Body of pancreas (tissue), 4 donors: Measurements from ENCODE around the gene ZCCHC3.

Experiments
- POLR2A ChIP-seq, 3 donors: fragments of 450-650 bp; IDR thresholded peaks; one replicate each; pipeline ENCODE4 v1.6.1; 2016; ENCODE audit warnings: antibody characterized with exemption in 3 of 3, mild to moderate bottlenecking in 2 of 3
- TF ChIP-seq, protein P1 (sequence below), 7 experiments: fragments of 450-650 bp in 4 of 7; fragments of 200-600 bp in 3 of 7; sonication (generic) in 3 of 7; IDR thresholded peaks; one replicate each; pipeline ENCODE4 v1.5.1; 2016 to 2019; ENCODE audit warnings: antibody characterized with exemption in 7 of 7

DNA sequence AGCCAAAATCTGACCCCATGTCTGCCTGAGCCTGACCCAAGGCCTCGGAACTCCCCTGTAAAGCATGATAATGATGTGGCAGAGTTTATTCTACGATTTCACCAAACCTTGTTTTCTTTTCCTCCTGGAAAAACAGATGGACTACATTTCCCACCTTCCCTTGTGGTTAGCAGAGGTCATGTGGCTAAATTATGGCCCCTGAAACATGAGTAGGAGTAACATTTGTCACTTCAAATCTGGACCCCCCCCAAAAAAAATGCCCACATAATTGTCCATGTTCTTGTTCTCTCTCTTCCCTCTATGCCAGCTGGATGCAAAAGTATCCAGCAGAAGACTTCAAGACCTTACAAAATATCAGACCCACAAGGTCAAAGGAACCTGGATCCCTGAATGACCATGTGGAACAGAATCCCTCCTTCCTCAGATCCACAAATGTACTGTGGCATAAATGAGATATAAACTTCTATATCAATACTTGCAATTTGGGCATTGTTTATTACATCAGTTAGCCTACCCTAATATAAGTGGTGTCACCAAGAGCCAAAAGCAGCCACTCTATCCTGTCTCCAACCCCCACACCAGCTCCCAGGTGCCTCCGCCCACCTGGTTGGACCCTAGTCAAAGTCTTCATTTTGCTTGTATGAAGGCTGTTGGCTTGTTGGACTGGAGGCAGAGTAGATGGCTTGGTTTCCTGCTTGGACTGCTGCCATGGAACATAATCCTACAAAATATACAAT, 8.2 kb upstream of the ZCCHC3 start:
- TF ChIP-seq POLR2A (IDR thresholded peaks at IDR 0.05): no peak
- TF ChIP-seq, protein P1, sequence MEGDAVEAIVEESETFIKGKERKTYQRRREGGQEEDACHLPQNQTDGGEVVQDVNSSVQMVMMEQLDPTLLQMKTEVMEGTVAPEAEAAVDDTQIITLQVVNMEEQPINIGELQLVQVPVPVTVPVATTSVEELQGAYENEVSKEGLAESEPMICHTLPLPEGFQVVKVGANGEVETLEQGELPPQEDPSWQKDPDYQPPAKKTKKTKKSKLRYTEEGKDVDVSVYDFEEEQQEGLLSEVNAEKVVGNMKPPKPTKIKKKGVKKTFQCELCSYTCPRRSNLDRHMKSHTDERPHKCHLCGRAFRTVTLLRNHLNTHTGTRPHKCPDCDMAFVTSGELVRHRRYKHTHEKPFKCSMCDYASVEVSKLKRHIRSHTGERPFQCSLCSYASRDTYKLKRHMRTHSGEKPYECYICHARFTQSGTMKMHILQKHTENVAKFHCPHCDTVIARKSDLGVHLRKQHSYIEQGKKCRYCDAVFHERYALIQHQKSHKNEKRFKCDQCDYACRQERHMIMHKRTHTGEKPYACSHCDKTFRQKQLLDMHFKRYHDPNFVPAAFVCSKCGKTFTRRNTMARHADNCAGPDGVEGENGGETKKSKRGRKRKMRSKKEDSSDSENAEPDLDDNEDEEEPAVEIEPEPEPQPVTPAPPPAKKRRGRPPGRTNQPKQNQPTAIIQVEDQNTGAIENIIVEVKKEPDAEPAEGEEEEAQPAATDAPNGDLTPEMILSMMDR (IDR thresholded peaks at IDR 0.05): no peak
